Neural cell (in vitro differentiated cells): ENCODE measurements around the gene SNTG2.

Experiments used
- CTCF ChIP-seq: fragments of 450-650 bp; IDR thresholded peaks from 2 replicates; pipeline ENCODE4 v1.5.1; 2014; ENCODE audit warnings: antibody characterized with exemption, mild to moderate bottlenecking, moderate library complexity; ENCODE audit not compliant: poor library complexity, severe bottlenecking
- EP300 ChIP-seq: fragments of 450-650 bp; conservative IDR thresholded peaks from 2 replicates; pipeline ENCODE4 v1.6.1; 2014; ENCODE audit warnings: antibody characterized with exemption, mild to moderate bottlenecking, moderate library complexity; ENCODE audit not compliant: poor library complexity, severe bottlenecking
- EZH2 ChIP-seq: fragments of 200-600, 300-800 bp; shearing (Covaris generic), sonication (generic); IDR thresholded peaks from 2 replicates; pipeline ENCODE4 v1.6.1; 2014; ENCODE audit warnings: antibody characterized with exemption, low read length, borderline replicate concordance, mild to moderate bottlenecking; ENCODE audit not compliant: insufficient read depth, poor library complexity, severe bottlenecking
- POLR2AphosphoS5 ChIP-seq: IDR thresholded peaks from 2 replicates; pipeline ENCODE4 v1.6.1; 2012
- REST ChIP-seq: IDR thresholded peaks from 2 replicates; pipeline ENCODE4 v1.6.1; 2012; ENCODE audit warnings: borderline replicate concordance
- SMC3 ChIP-seq: fragments of 450-650 bp; conservative IDR thresholded peaks from 2 replicates; pipeline ENCODE4 v1.6.1; 2014; ENCODE audit warnings: antibody characterized with exemption, mild to moderate bottlenecking, moderate library complexity; ENCODE audit not compliant: poor library complexity

- TF ChIP-seq CTCF (no peak), EP300 (no peak), REST (no peak), EZH2 (no peak), POLR2AphosphoS5 (no peak), SMC3 (no peak)
Measured at GRCh38 chr2:1245193-1245592, 294.5 kb downstream of the SNTG2 start.
